GM08714 (cell line): ENCODE measurements around the gene NUMB.

ENCODE experiments used
- H3K4me3 ChIP-seq: fragments of 200-500 bp; sonication (Bioruptor generic); 2 replicates; pipeline ENCODE4 v1.5.1; 2014; ENCODE audit warnings: mild to moderate bottlenecking, low read length, inconsistent platforms
- ZNF274 ChIP-seq: IDR thresholded peaks from 2 replicates; pipeline ENCODE4 v1.6.1; 2012; ENCODE audit warnings: mild to moderate bottlenecking, low read depth, low read length

The NUMB gene

GRCh38 chr14:73234586-73235394, 223.6 kb downstream of the NUMB start:
- H3K4me3 ChIP-seq, result no peak overlapping the region

GRCh38 chr14:73234029-73234428, 224.3 kb downstream of the NUMB start:
- no peak overlapping the region for H3K4me3 ChIP-seq
- TF ChIP-seq ZNF274, result no peak

More at GRCh38 chr14:73234586-73235394, 223.6 kb downstream of the NUMB start:
- TF ChIP-seq ZNF274, result no peak

GRCh38 chr14:73233564-73233963, 224.8 kb downstream of the NUMB start:
- TF ChIP-seq ZNF274, result no peak
- no peak overlapping the region for H3K4me3 ChIP-seq

GRCh38 chr14:73232984-73233383, 225.4 kb downstream of the NUMB start:
- TF ChIP-seq ZNF274, result no peak
- H3K4me3 ChIP-seq, result no peak overlapping the region

- H3K4me3 ChIP-seq, result no peak overlapping the region
- TF ChIP-seq ZNF274, result no peak
These were observed 226.1 kb downstream of the NUMB start for GRCh38 chr14:73231981-73232851.

- TF ChIP-seq ZNF274, result no peak
- H3K4me3 ChIP-seq, result no peak overlapping the region
These were observed 228.3 kb downstream of the NUMB start for GRCh38 chr14:73230051-73230450.

GRCh38 chr14:73227812-73228781, 230.2 kb downstream of the NUMB start:
- no peak for TF ChIP-seq ZNF274
- no peak overlapping the region for H3K4me3 ChIP-seq

- no peak for TF ChIP-seq ZNF274
- H3K4me3 ChIP-seq, result no peak overlapping the region
These were observed 232.8 kb downstream of the NUMB start for GRCh38 chr14:73225496-73225895.
